IMR-90 (cell line): ENCODE results near the gene COL27A1. TPM values are rescaled to one million over a fixed set of nuclear protein-coding genes. Genes with fewer than 3 reads are reported as not detected.
A peak's percentile ranks its signal among the peaks of the same experiment; 100 is the strongest.

Experiments used
- ATAC-seq: fragments of 200-7000 bp; cut with Tn5 transposase; 2 replicates; pipeline ENCODE4 v1.9.1; 2020; ENCODE audit warnings: low read depth, mild to moderate bottlenecking, moderate library complexity
- BruUV-seq: library from RNA; stranded (reverse); fragments of 400-500 nt; replicated peaks from 2 replicates; lab custom pipeline; 2021; lab: Mats Ljungman, UMichigan
- CTCF ChIA-PET: fragments of 300-600 bp; formaldehyde crosslinking; extraction: SDS; loops from one replicate; lab custom pipeline; 2021; ENCODE audit warnings: antibody characterized with exemption; lab: Yijun Ruan, JAX
- POLR2A ChIA-PET: fragments of 300-600 bp; sonication (Branson Sonifier 250); formaldehyde crosslinking; loops from one replicate; lab custom pipeline; 2022; ENCODE audit warnings: antibody characterized with exemption; ENCODE audit not compliant: unreplicated experiment; lab: Charles Lee
- DNase-seq: peaks from one replicate; pipeline ENCODE4 v3.0.0; 2013
- H2AFZ ChIP-seq: replicated peaks from 2 replicates; pipeline ENCODE3; 2013; ENCODE audit warnings: low read length, mild to moderate bottlenecking; ENCODE audit not compliant: poor library complexity
- H2AK5ac ChIP-seq: 2 replicates; pipeline ENCODE4 v1.6.1; 2013; ENCODE audit warnings: low read depth, low read length, inconsistent platforms
- H2AK9ac ChIP-seq: replicated peaks from 2 replicates; pipeline ENCODE3; 2013; ENCODE audit warnings: mild to moderate bottlenecking, low read depth, low read length, moderate library complexity; ENCODE audit not compliant: poor library complexity
- H2BK120ac ChIP-seq: 2 replicates; pipeline ENCODE4 v1.6.1; 2013; ENCODE audit warnings: low read depth, low read length, inconsistent platforms
- H2BK15ac ChIP-seq: 3 replicates; pipeline ENCODE4 v1.6.1; 2013; ENCODE audit warnings: low read depth, low read length, inconsistent platforms
- H2BK20ac ChIP-seq: 2 replicates; pipeline ENCODE4 v1.6.1; 2013; ENCODE audit warnings: low read depth, mild to moderate bottlenecking, inconsistent platforms, low read length, moderate library complexity
- H2BK5ac ChIP-seq: 2 replicates; pipeline ENCODE4 v1.6.1; 2013; ENCODE audit warnings: mild to moderate bottlenecking, low read depth, low read length, inconsistent platforms; ENCODE audit not compliant: poor library complexity, severe bottlenecking
- H3K14ac ChIP-seq: replicated peaks from 2 replicates; pipeline ENCODE4 v1.6.1; 2013; ENCODE audit warnings: low read depth, low read length, inconsistent platforms
- H3K18ac ChIP-seq: 2 replicates; pipeline ENCODE4 v1.6.1; 2013; ENCODE audit warnings: low read depth, low read length, control low read depth
- H3K23ac ChIP-seq: 2 replicates; pipeline ENCODE4 v1.6.1; 2013; ENCODE audit warnings: low read depth, low read length, inconsistent platforms
- H3K27ac ChIP-seq: 2 replicates; pipeline ENCODE4 v1.5.1; 2013; ENCODE audit warnings: mild to moderate bottlenecking, control low read depth, low read length; ENCODE audit not compliant: insufficient read depth
- H3K27me3 ChIP-seq: 2 replicates; pipeline ENCODE4 v1.6.1; 2013; ENCODE audit warnings: low read length; ENCODE audit not compliant: control insufficient read depth, insufficient read depth
- H3K36me3 ChIP-seq: 2 replicates; pipeline ENCODE4 v1.6.1; 2013; ENCODE audit warnings: low read length, mixed read lengths; ENCODE audit not compliant: control insufficient read depth, insufficient read depth
- H3K4ac ChIP-seq: 2 replicates; pipeline ENCODE4 v1.6.1; 2013; ENCODE audit warnings: low read depth, low read length, inconsistent platforms
- H3K4me1 ChIP-seq: 2 replicates; pipeline ENCODE4 v1.6.1; 2013; ENCODE audit warnings: low read length, mixed read lengths; ENCODE audit not compliant: control insufficient read depth, insufficient read depth
- H3K4me2 ChIP-seq: 2 replicates; pipeline ENCODE4 v1.6.1; 2013; ENCODE audit warnings: low read depth, mild to moderate bottlenecking, control low read depth, low read length, moderate library complexity
- H3K4me3 ChIP-seq: 2 replicates; pipeline ENCODE4 v1.5.1; 2013; ENCODE audit warnings: low read depth, mild to moderate bottlenecking, control low read depth, low read length, moderate library complexity; ENCODE audit not compliant: insufficient read depth
- H3K56ac ChIP-seq: 2 replicates; pipeline ENCODE4 v1.6.1; 2013; ENCODE audit warnings: low read length, inconsistent platforms; ENCODE audit not compliant: insufficient read depth; ENCODE audit errors: extremely low read depth
- H3K79me1 ChIP-seq, 2 experiments: 2 replicates each; pipeline ENCODE4 v1.6.1; 2013; ENCODE audit warnings: low read length in 2 of 2, inconsistent platforms in 1 of 2, low read depth in 1 of 2
- H3K9ac ChIP-seq: 2 replicates; pipeline ENCODE4 v1.6.1; 2013; ENCODE audit warnings: low read depth, low read length, control low read depth
- H3K9me1 ChIP-seq: 2 replicates; pipeline ENCODE4 v1.6.1; 2013; ENCODE audit warnings: low read length, inconsistent platforms; ENCODE audit not compliant: insufficient read depth
- H3K9me3 ChIP-seq: 2 replicates; pipeline ENCODE4 v1.6.1; 2013; ENCODE audit warnings: low read length; ENCODE audit not compliant: control insufficient read depth, insufficient read depth
- H4K20me1 ChIP-seq: 2 replicates; pipeline ENCODE4 v1.6.1; 2013; ENCODE audit warnings: low read length, inconsistent platforms; ENCODE audit not compliant: insufficient read depth
- H4K5ac ChIP-seq: 2 replicates; pipeline ENCODE4 v1.6.1; 2013; ENCODE audit warnings: mild to moderate bottlenecking, low read depth, low read length, control low read depth
- H4K8ac ChIP-seq, 2 experiments: 2 replicates each; pipeline ENCODE4 v1.6.1; 2013; ENCODE audit warnings: low read depth in 2 of 2, low read length in 2 of 2, control low read depth in 1 of 2, inconsistent platforms in 1 of 2
- H4K91ac ChIP-seq: 2 replicates; pipeline ENCODE4 v1.6.1; 2013; ENCODE audit warnings: low read depth, low read length, inconsistent platforms; ENCODE audit not compliant: insufficient read depth
- BHLHE40 ChIP-seq: fragments of 150-350 bp; IDR thresholded peaks from 2 replicates; pipeline ENCODE4 v1.6.1; 2016; ENCODE audit warnings: mild to moderate bottlenecking, low read depth, low read length
- CEBPB ChIP-seq: IDR thresholded peaks from 2 replicates; pipeline ENCODE4 v1.6.1; 2012; ENCODE audit warnings: low read depth, low read length, improper control_type of control experiment
- CHD1 ChIP-seq: IDR thresholded peaks from 2 replicates; pipeline ENCODE4 v1.6.1; 2012; ENCODE audit warnings: low read depth, low read length, improper control_type of control experiment
- CTCF ChIP-seq: conservative IDR thresholded peaks from 2 replicates; pipeline ENCODE4 v1.5.1; 2012; ENCODE audit warnings: mild to moderate bottlenecking, low read depth, low read length, improper control_type of control experiment
- ELK1 ChIP-seq: fragments of 150-350 bp; IDR thresholded peaks from 2 replicates; pipeline ENCODE4 v1.6.1; 2016; ENCODE audit warnings: low read depth, mild to moderate bottlenecking, low read length, moderate library complexity, borderline replicate concordance
- FOS ChIP-seq: fragments of 150-350 bp; IDR thresholded peaks from 2 replicates; pipeline ENCODE4 v1.6.1; 2016; ENCODE audit warnings: low read depth, low read length
- MAFK ChIP-seq: IDR thresholded peaks from 2 replicates; pipeline ENCODE4 v1.6.1; 2012; ENCODE audit warnings: low read depth, low read length, improper control_type of control experiment
- MAZ ChIP-seq: IDR thresholded peaks from 2 replicates; pipeline ENCODE4 v1.6.1; 2012; ENCODE audit warnings: low read depth, mild to moderate bottlenecking, low read length, improper control_type of control experiment, moderate library complexity, borderline replicate concordance
- MXI1 ChIP-seq: IDR thresholded peaks from 2 replicates; pipeline ENCODE4 v1.6.1; 2012; ENCODE audit warnings: low read depth, mild to moderate bottlenecking, low read length, moderate library complexity, borderline replicate concordance
- NFE2L2 ChIP-seq: fragments of 150-350 bp; IDR thresholded peaks from 2 replicates; pipeline ENCODE4 v1.6.1; 2016; ENCODE audit warnings: low read depth, mild to moderate bottlenecking, low read length
- POLR2A ChIP-seq: IDR thresholded peaks from 2 replicates; pipeline ENCODE4 v1.6.1; 2012; ENCODE audit warnings: mild to moderate bottlenecking, low read depth, low read length
- RAD21 ChIP-seq: IDR thresholded peaks from 2 replicates; pipeline ENCODE4 v1.6.1; 2012; ENCODE audit warnings: low read length, improper control_type of control experiment
- RCOR1 ChIP-seq: IDR thresholded peaks from 2 replicates; pipeline ENCODE4 v1.6.1; 2012; ENCODE audit warnings: mild to moderate bottlenecking, low read length, improper control_type of control experiment; ENCODE audit not compliant: insufficient replicate concordance
- RFX5 ChIP-seq: IDR thresholded peaks from 2 replicates; pipeline ENCODE4 v1.8.0; 2012; ENCODE audit warnings: low read depth, mild to moderate bottlenecking, low read length, moderate library complexity
- SMC3 ChIP-seq: fragments of 150-350 bp; IDR thresholded peaks from 2 replicates; pipeline ENCODE4 v1.6.1; 2016; ENCODE audit warnings: low read depth, mild to moderate bottlenecking, antibody characterized with exemption, low read length, moderate library complexity
- USF2 ChIP-seq: fragments of 150-350 bp; IDR thresholded peaks from 2 replicates; pipeline ENCODE4 v1.6.1; 2017; ENCODE audit warnings: mild to moderate bottlenecking, antibody characterized with exemption, low read length, low read depth
- WGBS, 2 experiments: methylation state at CpG; one replicate each; pipeline versions ENCODE4 v1.1.5 to v1.1.7; 2013; ENCODE audit warnings: missing lambda C conversion rate in 2 of 2; ENCODE audit not compliant: insufficient read length in 1 of 2; ENCODE audit errors: extremely low coverage in 2 of 2; 5-methylcytosine and 5-hydroxymethylcytosine counted together
- dilution Hi-C: fragments of 300-500 bp; cut with HindIII; formaldehyde crosslinking; loops from one replicate; pipeline ENCODE4 v1.14.3; 2018; ENCODE audit warnings: low sequenced_read_pairs; ENCODE audit not compliant: unreplicated experiment
- in situ Hi-C: fragments of 300-500 bp; cut with MboI; formaldehyde crosslinking; loops from 3 replicates; pipeline ENCODE4 v1.14.3; 2019; ENCODE audit warnings: low sequenced_read_pairs, inconsistent platforms, mixed read lengths
- intact Hi-C: fragments of 100-400 bp; cut with micrococcal nuclease; formaldehyde crosslinking; loops from 2 replicates; pipeline ENCODE4 v1.10.0; 2022
- polyA plus RNA-seq, 3 experiments: library from polyadenylated mRNA; depleted of rRNA; stranded (reverse); fragments of >200 nt; gene quantifications; 2 replicates each; pipeline ENCODE4 v1.2.3, GENCODE V29; 2012; ENCODE audit warnings: low replicate concordance in 1 of 3
- total RNA-seq: library from RNA; depleted of rRNA; stranded (reverse); fragments of >200 nt; gene quantifications from 2 replicates; pipeline ENCODE4 v1.2.3, GENCODE V29; 2012

COL27A1 gene
- total and polyA plus RNA-seq, 2 of the 4 experiments (the other 2 are of a cell fraction): 3.2 to 18.3 TPM

DNA sequence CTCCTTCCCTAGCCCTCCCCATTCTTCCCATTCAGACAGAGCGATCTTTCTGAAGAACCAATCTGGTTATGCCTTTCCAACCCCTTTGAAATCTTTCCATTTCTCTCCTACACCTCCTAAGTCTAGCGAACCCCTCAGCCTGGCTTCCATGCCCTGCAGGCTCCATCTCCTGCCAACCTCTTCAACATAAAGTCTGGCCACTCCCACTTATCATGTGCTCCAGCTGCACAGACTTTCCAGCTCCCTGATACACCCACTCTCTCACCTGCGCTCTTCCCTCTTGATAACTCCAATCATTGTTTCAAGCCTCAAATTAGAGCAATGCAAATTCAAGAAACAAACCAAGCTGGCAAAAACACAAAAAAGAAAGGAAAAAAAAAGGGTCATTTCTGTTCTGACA, 163.8 kb downstream of the COL27A1 start:
- H2BK15ac ChIP-seq: no peak overlapping the region
- no peak overlapping the region for H2AFZ ChIP-seq
- 70% methylated on average over 1 of the region's 3 CpGs; no CpG with 5 or more reads in 1 of the 2 experiments for WGBS, 2 experiments
- H2AK9ac ChIP-seq: no peak overlapping the region
- H3K23ac ChIP-seq: no peak overlapping the region
- no TSS peak for BruUV-seq
- no peaks in the 10 kb centered on the region for H3K36me3 ChIP-seq
- no peak for TF ChIP-seq NFE2L2
- no peak for TF ChIP-seq SMC3
- TF ChIP-seq RFX5: no peak
- TF ChIP-seq CEBPB: no peak
- TF ChIP-seq RCOR1: no peak
- TF ChIP-seq ELK1: no peak
- no peak for TF ChIP-seq RAD21
- TF ChIP-seq USF2: no peak
- TF ChIP-seq FOS: no peak
- no peak for TF ChIP-seq CTCF
- TF ChIP-seq MAZ: no peak
- TF ChIP-seq BHLHE40: no peak
- no peak for TF ChIP-seq MAFK
- no peak for TF ChIP-seq POLR2A
- TF ChIP-seq CHD1: no peak
- TF ChIP-seq MXI1: no peak
- no peak for ATAC-seq
- dilution Hi-C loops (no loop called here), in situ Hi-C loops (no loop called here), intact Hi-C loops (no loop called here)
- no peaks in the 10 kb centered on the region for H3K79me1 ChIP-seq
- peak overlapping the region; percentile 70 for H3K4ac ChIP-seq
- peak overlapping the region; percentile 87 for H2BK120ac ChIP-seq
- no peaks in the 10 kb centered on the region for H3K9me3 ChIP-seq
- ChIA-PET CTCF (interaction anchor here (1.0 kb wide), 1 partner anchor 236 kb away, joined by 3 read pairs; no protein-coding TSS in a partner anchor), POLR2A (no interaction called here)
- no peak for DNase-seq
- H3K18ac ChIP-seq: no peak overlapping the region
- H3K56ac ChIP-seq: no peak overlapping the region
- no peak overlapping the region for H3K9ac ChIP-seq
- peaks cover 6% of the 10 kb centered on the region for H3K4me1 ChIP-seq
- no peak overlapping the region for H3K4me3 ChIP-seq
- H3K4me2 ChIP-seq: no peak overlapping the region
- peak overlapping the region; percentile 29; the same call in 1 of the 2 replicates for H3K14ac ChIP-seq
- H4K5ac ChIP-seq: no peak overlapping the region
- H4K20me1 ChIP-seq: no peaks in the 10 kb centered on the region
- H2BK20ac ChIP-seq: peak overlapping the region; percentile 62
- peaks cover 13% of the 10 kb centered on the region; the same call in 1 of the 2 replicates for H3K9me1 ChIP-seq
- no peaks in the 10 kb centered on the region for H3K27me3 ChIP-seq
- H4K8ac ChIP-seq: no peak overlapping the region
- H3K27ac ChIP-seq: no peak overlapping the region
- peak overlapping the region; percentile 38; the same call in 1 of the 2 replicates for H4K91ac ChIP-seq
- H2BK5ac ChIP-seq: no peak overlapping the region
- H2AK5ac ChIP-seq: peak overlapping the region; percentile 39; the same call in 1 of the 2 replicates
